Mammary epithelial cell (primary cell): Measurements from ENCODE around the gene TRRAP.

Experiments
- EZH2 ChIP-seq: IDR thresholded peaks from 2 replicates; pipeline ENCODE4 v1.6.1; 2012; ENCODE audit warnings: low read length, inconsistent platforms, borderline replicate concordance
- TF ChIP-seq, protein P1 (sequence below), 2 donors: IDR thresholded peaks in 1 of 2; conservative IDR thresholded peaks in 1 of 2; 2 replicates each; pipeline ENCODE4 v1.5.1; 2011 to 2012; ENCODE audit warnings: inconsistent platforms in 2 of 2, low read length in 2 of 2, mild to moderate bottlenecking in 2 of 2, control low read depth in 1 of 2, low read depth in 1 of 2; ENCODE audit not compliant: insufficient read depth in 1 of 2; ENCODE audit errors: extremely low read depth in 1 of 2

- TF ChIP-seq EZH2 = no peak
- TF ChIP-seq, protein P1, sequence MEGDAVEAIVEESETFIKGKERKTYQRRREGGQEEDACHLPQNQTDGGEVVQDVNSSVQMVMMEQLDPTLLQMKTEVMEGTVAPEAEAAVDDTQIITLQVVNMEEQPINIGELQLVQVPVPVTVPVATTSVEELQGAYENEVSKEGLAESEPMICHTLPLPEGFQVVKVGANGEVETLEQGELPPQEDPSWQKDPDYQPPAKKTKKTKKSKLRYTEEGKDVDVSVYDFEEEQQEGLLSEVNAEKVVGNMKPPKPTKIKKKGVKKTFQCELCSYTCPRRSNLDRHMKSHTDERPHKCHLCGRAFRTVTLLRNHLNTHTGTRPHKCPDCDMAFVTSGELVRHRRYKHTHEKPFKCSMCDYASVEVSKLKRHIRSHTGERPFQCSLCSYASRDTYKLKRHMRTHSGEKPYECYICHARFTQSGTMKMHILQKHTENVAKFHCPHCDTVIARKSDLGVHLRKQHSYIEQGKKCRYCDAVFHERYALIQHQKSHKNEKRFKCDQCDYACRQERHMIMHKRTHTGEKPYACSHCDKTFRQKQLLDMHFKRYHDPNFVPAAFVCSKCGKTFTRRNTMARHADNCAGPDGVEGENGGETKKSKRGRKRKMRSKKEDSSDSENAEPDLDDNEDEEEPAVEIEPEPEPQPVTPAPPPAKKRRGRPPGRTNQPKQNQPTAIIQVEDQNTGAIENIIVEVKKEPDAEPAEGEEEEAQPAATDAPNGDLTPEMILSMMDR (conservative IDR thresholded peaks at IDR 0.05 in 1 of 2, IDR thresholded peaks at IDR 0.05 in 1 of 2; ENCODE audit: extremely low read depth in 1 of 2, insufficient read depth in 1 of 2, low read depth in 1 of 2, low read length in 2 of 2) = no peak
These were observed 78.1 kb downstream of the TRRAP start for GRCh38 chr7:98956469-98956868.
